NCI-H1694 (cell line): ENCODE results near the gene RNF224.
"Not testable (repeated sequence)": the region's sequence is repeated elsewhere in the genome, so short reads cannot be mapped to it uniquely, and the experiment has no call there.

Experiments
- DNase-seq: peaks from one replicate; lab custom pipeline; 2025; lab: John Stamatoyannopoulos, UW

The RNF224 gene

GRCh38 chr9:137240841-137241489 lies 13.7 kb downstream of the RNF224 start, which contains the start of gene TUBB4B:
TSS of gene TUBB4B (plus strand) at chr9:137241287. CDS start at chr9:137241361, 74 bp downstream.
- DNase-seq, result peak; percentile 99

- no peak for DNase-seq
These were observed 14.4 kb downstream of the RNF224 start for GRCh38 chr9:137241490-137242268.

- DNase-seq, result no peak
These were observed 15.2 kb downstream of the RNF224 start for GRCh38 chr9:137242269-137243203.

GRCh38 chr9:137243266-137243625 lies 15.9 kb downstream of the RNF224 start:
- DNase-seq, result not testable (repeated sequence)

GRCh38 chr9:137243626-137244485 lies 16.6 kb downstream of the RNF224 start:
- DNase-seq, result no peak

- DNase-seq, result no peak
These were observed 17.5 kb downstream of the RNF224 start for GRCh38 chr9:137244486-137245449.

GRCh38 chr9:137245450-137246421 lies 18.4 kb downstream of the RNF224 start:
- DNase-seq, result peak; percentile 46

- no peak for DNase-seq
These were observed 20.0 kb downstream of the RNF224 start for GRCh38 chr9:137247135-137247915.

- no peak for DNase-seq
These were observed 20.5 kb downstream of the RNF224 start for GRCh38 chr9:137247916-137248175.

- no peak for DNase-seq
These were observed 23.3 kb downstream of the RNF224 start for GRCh38 chr9:137250329-137251193.

GRCh38 chr9:137251194-137251461 lies 23.8 kb downstream of the RNF224 start, which contains the start of gene STPG3:
TSS of gene STPG3 (plus strand) at chr9:137251286. CDS start at chr9:137251287, 1 bp downstream.
- DNase-seq, result no peak

GRCh38 chr9:137251490-137252268 lies 24.4 kb downstream of the RNF224 start:
- DNase-seq, result no peak

- DNase-seq, result no peak
These were observed 25.5 kb downstream of the RNF224 start for GRCh38 chr9:137252555-137253506.

GRCh38 chr9:137253717-137254623 lies 26.7 kb downstream of the RNF224 start:
- DNase-seq, result no peak
